H9 (cell line): Measurements from ENCODE around the gene STAT1. TPM values are rescaled to one million over a fixed set of nuclear protein-coding genes. Genes with fewer than 3 reads are reported as not detected.

Source experiments
- DNase-seq: peaks from one replicate; pipeline ENCODE4 v3.0.0-alpha.2; 2017
- H2AFZ ChIP-seq: one replicate; pipeline ENCODE4 v1.6.1; 2013; ENCODE audit warnings: mild to moderate bottlenecking, low read length, control low read depth, moderate library complexity
- H2AK5ac ChIP-seq: 2 replicates; pipeline ENCODE4 v1.6.1; 2013; ENCODE audit warnings: low read length, control low read depth, mixed read lengths; ENCODE audit not compliant: insufficient read length
- H2BK120ac ChIP-seq: one replicate; pipeline ENCODE4 v1.6.1; 2013; ENCODE audit warnings: low read depth, mild to moderate bottlenecking, low read length, control low read depth, inconsistent platforms; ENCODE audit not compliant: poor library complexity, severe bottlenecking
- H2BK12ac ChIP-seq: 2 replicates; pipeline ENCODE4 v1.6.1; 2013; ENCODE audit warnings: low read length, control low read depth, mixed read lengths, low read depth; ENCODE audit not compliant: insufficient read length
- H2BK15ac ChIP-seq: 2 replicates; pipeline ENCODE4 v1.6.1; 2013; ENCODE audit warnings: low read depth, low read length, control low read depth
- H2BK20ac ChIP-seq: one replicate; pipeline ENCODE4 v1.6.1; 2013; ENCODE audit warnings: low read depth, mild to moderate bottlenecking, low read length, control low read depth, inconsistent platforms; ENCODE audit not compliant: poor library complexity, severe bottlenecking
- H2BK5ac ChIP-seq: 2 replicates; pipeline ENCODE4 v1.6.1; 2013; ENCODE audit warnings: low read length, control low read depth, mixed read lengths; ENCODE audit not compliant: insufficient read length
- H3K14ac ChIP-seq: 2 replicates; pipeline ENCODE4 v1.6.1; 2013; ENCODE audit warnings: low read length, control low read depth; ENCODE audit not compliant: insufficient read depth
- H3K18ac ChIP-seq: 2 replicates; pipeline ENCODE4 v1.6.1; 2013; ENCODE audit warnings: low read depth, mild to moderate bottlenecking, mixed read lengths, low read length, control low read depth; ENCODE audit not compliant: insufficient read length
- H3K23ac ChIP-seq: 2 replicates; pipeline ENCODE4 v1.6.1; 2013; ENCODE audit warnings: low read length, control low read depth, mixed read lengths, low read depth; ENCODE audit not compliant: insufficient read length
- H3K23me2 ChIP-seq: 2 replicates; pipeline ENCODE4 v1.6.1; 2013; ENCODE audit warnings: low read depth, mild to moderate bottlenecking, mixed read lengths, low read length, control low read depth; ENCODE audit not compliant: insufficient read length, poor library complexity, severe bottlenecking
- H3K27ac ChIP-seq: 2 replicates; pipeline ENCODE4 v1.5.1; 2013; ENCODE audit warnings: low read length, control low read depth, mixed read lengths, low read depth; ENCODE audit not compliant: insufficient read length
- H3K27me3 ChIP-seq: 2 replicates; pipeline ENCODE4 v1.6.1; 2013; ENCODE audit warnings: low read length, control low read depth, inconsistent platforms; ENCODE audit not compliant: insufficient read depth
- H3K4ac ChIP-seq: 2 replicates; pipeline ENCODE4 v1.6.1; 2013; ENCODE audit warnings: low read depth, mild to moderate bottlenecking, control low read depth, inconsistent platforms, low read length, moderate library complexity
- H3K4me1 ChIP-seq: 2 replicates; pipeline ENCODE4 v1.6.1; 2013; ENCODE audit warnings: low read length, control low read depth, inconsistent platforms; ENCODE audit not compliant: insufficient read depth
- H3K4me2 ChIP-seq: 2 replicates; pipeline ENCODE4 v1.6.1; 2013; ENCODE audit warnings: low read length, control low read depth, mixed read lengths; ENCODE audit not compliant: insufficient read length, insufficient read depth
- H3K56ac ChIP-seq: 2 replicates; pipeline ENCODE4 v1.6.1; 2013; ENCODE audit warnings: low read depth, mild to moderate bottlenecking, mixed read lengths, low read length, control low read depth; ENCODE audit not compliant: insufficient read length
- H3K79me1 ChIP-seq: 2 replicates; pipeline ENCODE4 v1.6.1; 2013; ENCODE audit warnings: low read depth, mild to moderate bottlenecking, moderate library complexity, low read length, control low read depth, inconsistent platforms; ENCODE audit not compliant: insufficient read depth, poor library complexity, severe bottlenecking
- H3K79me2 ChIP-seq: 2 replicates; pipeline ENCODE4 v1.6.1; 2013; ENCODE audit warnings: low read length, control low read depth, inconsistent platforms; ENCODE audit not compliant: insufficient read depth
- H3K9ac ChIP-seq: 2 replicates; pipeline ENCODE4 v1.6.1; 2013; ENCODE audit warnings: low read length, control low read depth, mixed read lengths; ENCODE audit not compliant: insufficient read length; ENCODE audit errors: extremely low read depth
- H3K9me3 ChIP-seq: one replicate; pipeline ENCODE4 v1.6.1; 2013; ENCODE audit warnings: low read depth, low read length, inconsistent platforms; ENCODE audit not compliant: control insufficient read depth
- H3T11ph ChIP-seq: one replicate; pipeline ENCODE4 v1.6.1; 2013; ENCODE audit warnings: mild to moderate bottlenecking, low read length, control low read depth, inconsistent platforms
- H4K20me1 ChIP-seq: one replicate; pipeline ENCODE4 v1.6.1; 2013; ENCODE audit not compliant: control insufficient read depth, insufficient read length, insufficient read depth
- H4K5ac ChIP-seq: 2 replicates; pipeline ENCODE4 v1.6.1; 2013; ENCODE audit warnings: low read depth, mild to moderate bottlenecking, mixed read lengths, low read length, control low read depth; ENCODE audit not compliant: insufficient read length
- H4K8ac ChIP-seq: replicated peaks from 2 replicates; pipeline ENCODE4 v1.6.1; 2013; ENCODE audit warnings: low read length, control low read depth, mixed read lengths, low read depth; ENCODE audit not compliant: insufficient read length
- H4K91ac ChIP-seq: 2 replicates; pipeline ENCODE4 v1.6.1; 2013; ENCODE audit warnings: low read depth, mild to moderate bottlenecking, moderate library complexity, mixed read lengths, low read length, control low read depth; ENCODE audit not compliant: insufficient read length
- H3K27ac Mint-ChIP-seq, 3 experiments: 2 replicates in 2 of 3; 3 replicates in 1 of 3; pipeline ENCODE4 v1.8.0; 2020 to 2021; ENCODE audit warnings: mixed read lengths in 3 of 3, mild to moderate bottlenecking in 1 of 3, moderate library complexity in 1 of 3
- H3K27me3 Mint-ChIP-seq: 2 replicates; pipeline ENCODE4 v1.8.0; 2021; ENCODE audit warnings: low read depth, mild to moderate bottlenecking, moderate library complexity, mixed read lengths
- H3K36me3 Mint-ChIP-seq, 3 experiments: 2 replicates in 2 of 3; 3 replicates in 1 of 3; pipeline ENCODE4 v1.8.0; 2020 to 2021; ENCODE audit warnings: low read depth in 3 of 3, mixed read lengths in 3 of 3; ENCODE audit not compliant: insufficient read depth in 1 of 3
- H3K4me1 Mint-ChIP-seq, 2 experiments: 2 replicates each; pipeline ENCODE4 v1.8.0; 2020; ENCODE audit warnings: mixed read lengths in 2 of 2
- H3K4me3 Mint-ChIP-seq, 2 experiments: 2 replicates in 1 of 2; 3 replicates in 1 of 2; pipeline ENCODE4 v1.8.0; 2020 to 2021; ENCODE audit warnings: mild to moderate bottlenecking in 2 of 2, mixed read lengths in 2 of 2, moderate library complexity in 1 of 2
- H3K9me3 Mint-ChIP-seq, 2 experiments: 2 replicates in 1 of 2; 3 replicates in 1 of 2; pipeline ENCODE4 v1.8.0; 2020; ENCODE audit warnings: mild to moderate bottlenecking in 2 of 2, mixed read lengths in 2 of 2, moderate library complexity in 1 of 2
- WGBS: extraction: QIAGEN DNeasy Blood & Tissue Kit; methylation state at CpG from one replicate; pipeline ENCODE4 v1.1.7; 2013; ENCODE audit warnings: missing lambda C conversion rate, low lambda C conversion rate, mixed read lengths; ENCODE audit not compliant: insufficient read length; ENCODE audit errors: extremely low coverage; 5-methylcytosine and 5-hydroxymethylcytosine counted together
- total RNA-seq: library from RNA; stranded (reverse); gene quantifications from 2 replicates; pipeline ENCODE4 v1.2.1, GENCODE V29; 2021
- TF ChIP-seq, protein P1 (sequence below): fragments of 200-600 bp; sonication (generic); conservative IDR thresholded peaks from 3 replicates; pipeline ENCODE4 v1.8.0; 2021; ENCODE audit warnings: antibody characterized with exemption, mild to moderate bottlenecking

Gene STAT1
- total RNA-seq, 1 experiment from 2014 or later: 48.1 TPM

DNA sequence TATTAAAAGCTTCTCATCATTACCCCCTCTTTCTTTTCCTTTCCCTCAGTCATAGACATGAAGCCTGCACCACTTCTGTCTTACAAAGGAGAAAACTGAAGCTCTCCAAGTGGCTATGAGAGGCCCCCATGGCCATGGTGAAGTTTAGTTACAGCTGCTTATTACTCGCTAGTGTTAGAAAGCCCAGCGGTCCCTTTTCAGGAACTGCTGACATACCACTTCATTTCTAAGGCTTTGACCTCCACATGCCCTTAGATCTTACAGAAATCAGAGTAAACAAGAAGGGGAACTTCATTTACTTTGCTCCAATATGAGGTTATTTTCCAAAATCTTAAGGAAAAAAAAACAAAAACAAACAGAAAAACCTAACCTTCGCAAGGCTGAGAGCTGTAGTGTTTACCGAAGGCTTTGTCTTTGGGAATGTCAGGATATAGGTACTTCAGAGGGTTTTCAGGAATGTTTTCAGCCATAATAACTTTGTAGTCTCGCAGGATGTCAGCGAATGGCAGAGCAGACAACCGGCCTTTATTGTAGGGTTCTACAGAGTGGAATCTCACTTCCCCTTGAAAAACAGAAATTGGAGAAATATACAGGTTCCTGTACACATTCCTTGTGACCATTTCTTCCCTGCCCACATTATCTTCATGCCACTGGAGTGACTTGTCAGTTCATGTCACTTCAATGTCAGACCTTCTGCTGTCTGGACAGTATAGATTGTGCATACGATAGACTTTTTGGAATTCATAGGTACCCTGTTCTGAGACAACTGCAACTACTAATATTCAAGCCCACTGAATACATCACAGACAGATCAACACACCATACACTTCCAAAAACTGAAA lies 18.8 kb upstream of the STAT1 start:
- Histone ChIP-seq H2AFZ (peak overlapping the region; percentile 72), H3K9ac (no peak overlapping the region), H2BK20ac (no peak overlapping the region), H3K79me1 (no peaks in the 10 kb centered on the region), H3K23ac (no peak overlapping the region), H2BK120ac (no peak overlapping the region), H2BK15ac (no peak overlapping the region), H3K23me2 (no peaks in the 10 kb centered on the region), H3K14ac (no peak overlapping the region), H4K8ac (no peak overlapping the region), H3K27ac (no peak overlapping the region), H2BK5ac (no peak overlapping the region), H3K9me3 (no peaks in the 10 kb centered on the region), H3K56ac (no peak overlapping the region), H4K5ac (no peak overlapping the region), H2AK5ac (no peak overlapping the region), H3K4ac (no peak overlapping the region), H3K4me1 (no peaks in the 10 kb centered on the region; the same call in 1 of the 2 replicates), H2BK12ac (no peak overlapping the region), H4K91ac (no peak overlapping the region), H3K27me3 (no peaks in the 10 kb centered on the region), H3K79me2 (no peaks in the 10 kb centered on the region), H3K18ac (no peak overlapping the region), H3K4me2 (no peak overlapping the region), H4K20me1 (no peaks in the 10 kb centered on the region), H3T11ph (no peak overlapping the region)
- WGBS: no CpG with 5 or more reads among the region's 8 CpGs
- Mint-ChIP-seq H3K27me3 (no peaks in the 10 kb centered on the region; the same call in 1 of the 2 replicates), H3K9me3 (no peaks in the 10 kb centered on the region), H3K36me3 (no peaks in the 10 kb centered on the region), H3K4me1 (peaks cover 7 to 8% of the 10 kb centered on the region in 2 experiments), H3K4me3 (no peak overlapping the region), H3K27ac (no peak overlapping the region; a peak in 1 of 7 replicates)
- DNase-seq: no peak
- TF ChIP-seq, protein P1, sequence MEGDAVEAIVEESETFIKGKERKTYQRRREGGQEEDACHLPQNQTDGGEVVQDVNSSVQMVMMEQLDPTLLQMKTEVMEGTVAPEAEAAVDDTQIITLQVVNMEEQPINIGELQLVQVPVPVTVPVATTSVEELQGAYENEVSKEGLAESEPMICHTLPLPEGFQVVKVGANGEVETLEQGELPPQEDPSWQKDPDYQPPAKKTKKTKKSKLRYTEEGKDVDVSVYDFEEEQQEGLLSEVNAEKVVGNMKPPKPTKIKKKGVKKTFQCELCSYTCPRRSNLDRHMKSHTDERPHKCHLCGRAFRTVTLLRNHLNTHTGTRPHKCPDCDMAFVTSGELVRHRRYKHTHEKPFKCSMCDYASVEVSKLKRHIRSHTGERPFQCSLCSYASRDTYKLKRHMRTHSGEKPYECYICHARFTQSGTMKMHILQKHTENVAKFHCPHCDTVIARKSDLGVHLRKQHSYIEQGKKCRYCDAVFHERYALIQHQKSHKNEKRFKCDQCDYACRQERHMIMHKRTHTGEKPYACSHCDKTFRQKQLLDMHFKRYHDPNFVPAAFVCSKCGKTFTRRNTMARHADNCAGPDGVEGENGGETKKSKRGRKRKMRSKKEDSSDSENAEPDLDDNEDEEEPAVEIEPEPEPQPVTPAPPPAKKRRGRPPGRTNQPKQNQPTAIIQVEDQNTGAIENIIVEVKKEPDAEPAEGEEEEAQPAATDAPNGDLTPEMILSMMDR: no peak
